Inferior parietal cortex (tissue), 1 donor: ENCODE data around the gene WNT3.

Source experiments
- DNase-seq: peaks from one replicate; pipeline ENCODE4 v3.0.0-alpha.2; 2016; ENCODE audit errors: extremely low spot score

Gene WNT3

GRCh38 chr17:46732160-46732559 is 86.3 kb downstream of the WNT3 start:
- DNase-seq = no peak

- DNase-seq = no peak
These were observed 87.8 kb downstream of the WNT3 start for GRCh38 chr17:46730679-46731078.

GRCh38 chr17:46730026-46730425 is 88.5 kb downstream of the WNT3 start:
- DNase-seq = no peak

- DNase-seq = no peak
These were observed 90.7 kb downstream of the WNT3 start for GRCh38 chr17:46727572-46728348.

GRCh38 chr17:46726206-46726605 is 92.3 kb downstream of the WNT3 start:
- DNase-seq = no peak

- no peak for DNase-seq
These were observed 95.7 kb downstream of the WNT3 start for GRCh38 chr17:46722662-46723285.

GRCh38 chr17:46720408-46720807 is 98.1 kb downstream of the WNT3 start:
- DNase-seq = no peak

- DNase-seq = no peak
These were observed 98.6 kb downstream of the WNT3 start for GRCh38 chr17:46719891-46720290.

- no peak for DNase-seq
These were observed 100.5 kb downstream of the WNT3 start for GRCh38 chr17:46717999-46718398.
